WERI-Rb-1 (cell line): Measurements from ENCODE around the gene TGIF1.
"Not testable (repeated sequence)": the region's sequence is repeated elsewhere in the genome, so short reads cannot be mapped to it uniquely, and the experiment has no call there.

Experiments
- DNase-seq: peaks from one replicate; pipeline ENCODE4 v3.0.0-alpha.2; 2020
- H3K27ac ChIP-seq: fragments of 250-450 bp; sonication (Bioruptor Pico); 2 replicates; pipeline ENCODE4 v1.5.1; 2020; ENCODE audit warnings: mild to moderate bottlenecking, moderate library complexity
- H3K27me3 ChIP-seq: fragments of 250-450 bp; sonication (Bioruptor Pico); 2 replicates; pipeline ENCODE4 v1.5.1; 2021; ENCODE audit warnings: mild to moderate bottlenecking, low read depth, moderate library complexity; ENCODE audit not compliant: insufficient read depth, severe bottlenecking
- H3K36me3 ChIP-seq: fragments of 250-450 bp; sonication (Bioruptor Pico); 2 replicates; pipeline ENCODE4 v1.5.1; 2020; ENCODE audit warnings: mild to moderate bottlenecking, moderate library complexity
- H3K4me3 ChIP-seq: 2 replicates; pipeline ENCODE4 v1.5.1; 2011; ENCODE audit warnings: low read depth, mild to moderate bottlenecking, control low read depth, low read length
- H3K9me3 ChIP-seq: fragments of 250-450 bp; sonication (Bioruptor Pico); 2 replicates; pipeline ENCODE4 v1.5.1; 2021; ENCODE audit warnings: mild to moderate bottlenecking, moderate library complexity; ENCODE audit not compliant: severe bottlenecking
- TF ChIP-seq, protein P1 (sequence below): IDR thresholded peaks from 2 replicates; pipeline ENCODE4 v1.5.1; 2011; ENCODE audit warnings: low read depth, mild to moderate bottlenecking, control low read depth, inconsistent platforms, low read length

TGIF1 gene

DNA sequence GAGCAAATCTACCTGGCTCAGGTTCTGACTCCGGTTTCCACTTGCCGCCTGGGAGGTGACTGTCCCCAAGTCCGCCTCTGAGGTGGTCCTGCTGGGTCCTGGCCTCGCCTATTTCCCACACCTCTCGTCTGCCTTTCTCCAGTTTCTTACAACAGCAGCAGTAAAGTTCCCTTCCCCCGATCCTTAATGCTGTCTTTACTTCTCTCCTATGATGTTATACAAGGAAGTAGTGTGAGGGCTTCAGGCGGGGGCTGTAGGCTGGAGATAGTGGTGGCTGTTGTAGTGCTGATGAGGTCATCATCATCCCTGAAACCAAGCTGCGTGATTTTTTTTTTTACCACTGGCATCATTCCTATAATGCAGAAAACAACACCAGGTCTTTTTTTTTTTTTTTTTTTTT, 18.9 kb downstream of the TGIF1 start:
- TF ChIP-seq, protein P1, sequence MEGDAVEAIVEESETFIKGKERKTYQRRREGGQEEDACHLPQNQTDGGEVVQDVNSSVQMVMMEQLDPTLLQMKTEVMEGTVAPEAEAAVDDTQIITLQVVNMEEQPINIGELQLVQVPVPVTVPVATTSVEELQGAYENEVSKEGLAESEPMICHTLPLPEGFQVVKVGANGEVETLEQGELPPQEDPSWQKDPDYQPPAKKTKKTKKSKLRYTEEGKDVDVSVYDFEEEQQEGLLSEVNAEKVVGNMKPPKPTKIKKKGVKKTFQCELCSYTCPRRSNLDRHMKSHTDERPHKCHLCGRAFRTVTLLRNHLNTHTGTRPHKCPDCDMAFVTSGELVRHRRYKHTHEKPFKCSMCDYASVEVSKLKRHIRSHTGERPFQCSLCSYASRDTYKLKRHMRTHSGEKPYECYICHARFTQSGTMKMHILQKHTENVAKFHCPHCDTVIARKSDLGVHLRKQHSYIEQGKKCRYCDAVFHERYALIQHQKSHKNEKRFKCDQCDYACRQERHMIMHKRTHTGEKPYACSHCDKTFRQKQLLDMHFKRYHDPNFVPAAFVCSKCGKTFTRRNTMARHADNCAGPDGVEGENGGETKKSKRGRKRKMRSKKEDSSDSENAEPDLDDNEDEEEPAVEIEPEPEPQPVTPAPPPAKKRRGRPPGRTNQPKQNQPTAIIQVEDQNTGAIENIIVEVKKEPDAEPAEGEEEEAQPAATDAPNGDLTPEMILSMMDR, result no peak
- no peak for DNase-seq
- no peak overlapping the region for H3K27ac ChIP-seq
- no peaks in the 10 kb centered on the region for H3K27me3 ChIP-seq
- no peaks in the 10 kb centered on the region for H3K36me3 ChIP-seq
- no peaks in the 10 kb centered on the region for H3K9me3 ChIP-seq
- no peak overlapping the region for H3K4me3 ChIP-seq

DNA sequence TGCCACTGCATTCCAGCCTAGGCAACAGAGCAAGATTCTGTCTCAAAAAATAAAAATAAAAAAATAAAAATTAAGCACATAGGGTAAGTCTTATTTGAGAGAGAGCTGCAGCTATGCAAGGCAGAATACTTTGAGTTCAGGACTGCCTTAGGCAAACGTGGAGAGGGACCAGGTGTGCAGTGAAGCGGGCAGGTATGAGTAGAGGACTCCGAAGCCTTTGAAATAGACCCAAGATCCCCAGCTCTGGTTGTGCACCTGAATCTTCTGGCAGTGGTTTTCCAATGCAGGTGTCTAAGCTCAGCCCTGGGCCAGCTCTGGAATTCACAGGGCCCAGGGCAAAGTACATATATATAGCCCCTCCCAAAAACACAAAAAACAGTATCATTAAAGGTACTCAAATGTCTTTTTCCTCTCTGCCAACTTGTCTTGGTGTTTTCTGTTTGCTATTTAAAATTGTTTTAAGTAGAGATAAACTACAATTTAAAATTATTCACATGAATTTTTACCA, 21.2 kb downstream of the TGIF1 start:
- H3K27ac ChIP-seq, result no peak overlapping the region
- no peak for DNase-seq
- H3K4me3 ChIP-seq, result no peak overlapping the region
- H3K9me3 ChIP-seq, result no peaks in the 10 kb centered on the region
- TF ChIP-seq, protein P1, result no peak
- H3K36me3 ChIP-seq, result no peaks in the 10 kb centered on the region
- no peaks in the 10 kb centered on the region for H3K27me3 ChIP-seq

- not testable (repeated sequence) for H3K4me3 ChIP-seq, H3K27me3 ChIP-seq, DNase-seq, H3K27ac ChIP-seq, H3K36me3 ChIP-seq, H3K9me3 ChIP-seq
Observed at GRCh38 chr18:3472121-3472520, 22.1 kb downstream of the TGIF1 start.

GRCh38 chr18:3472681-3473544, 22.9 kb downstream of the TGIF1 start:
- Histone ChIP-seq H3K4me3 (no peak overlapping the region), H3K9me3 (no peaks in the 10 kb centered on the region), H3K27me3 (no peaks in the 10 kb centered on the region), H3K27ac (no peak overlapping the region), H3K36me3 (no peaks in the 10 kb centered on the region)
- TF ChIP-seq, protein P1, result no peak
- no peak for DNase-seq

GRCh38 chr18:3478262-3478978, 28.4 kb downstream of the TGIF1 start:
- no peak overlapping the region for H3K27ac ChIP-seq
- TF ChIP-seq, protein P1, result no peak
- H3K27me3 ChIP-seq, result no peaks in the 10 kb centered on the region
- H3K4me3 ChIP-seq, result no peak overlapping the region
- H3K36me3 ChIP-seq, result no peaks in the 10 kb centered on the region
- no peak for DNase-seq
- H3K9me3 ChIP-seq, result no peaks in the 10 kb centered on the region

DNA sequence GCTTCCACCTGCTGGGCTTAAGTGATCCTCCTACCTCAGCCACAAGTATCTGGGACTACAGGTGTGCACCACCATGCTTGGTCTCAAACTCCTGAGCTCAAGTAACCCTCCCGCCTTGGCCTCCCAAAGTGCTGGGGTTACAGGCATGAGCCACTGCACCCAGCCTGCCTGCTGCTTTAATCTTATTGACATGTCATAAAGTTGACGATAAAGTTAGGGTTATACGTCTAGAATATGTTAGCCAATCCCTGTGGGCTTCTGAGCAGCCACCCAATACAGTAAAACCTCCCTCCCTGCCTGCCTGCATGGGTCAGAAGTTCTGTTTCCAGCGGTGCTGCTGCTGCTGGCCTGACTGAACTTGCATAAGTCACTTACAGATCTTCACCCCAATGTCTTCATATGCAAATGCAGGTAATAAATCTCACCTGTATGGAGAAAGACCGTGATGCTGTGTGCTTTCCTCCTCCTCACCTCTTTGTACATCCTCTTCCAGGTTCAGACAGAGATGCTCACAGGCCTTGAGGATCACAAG, 30.1 kb downstream of the TGIF1 start:
- no peak for DNase-seq
- Histone ChIP-seq H3K9me3 (no peaks in the 10 kb centered on the region), H3K27me3 (no peaks in the 10 kb centered on the region), H3K4me3 (no peak overlapping the region), H3K27ac (no peak overlapping the region), H3K36me3 (no peaks in the 10 kb centered on the region)
- TF ChIP-seq, protein P1, result no peak
